Thoracic aorta (tissue), 2 donors: ENCODE results near the gene HOXD4. TPM values are rescaled to one million over a fixed set of nuclear protein-coding genes. Genes with fewer than 3 reads are reported as not detected.

ENCODE experiments used
- ATAC-seq: fragments of 150-250 bp; one replicate; pipeline ENCODE4 v1.8.0; 2017; ENCODE audit warnings: low read depth; ENCODE audit not compliant: insufficient number of reproducible peaks, low FRiP score
- DNase-seq: peaks from one replicate; pipeline ENCODE4 v3.0.0-alpha.2; 2020; ENCODE audit warnings: low spot score
- H3K27ac ChIP-seq, 2 donors: fragments of 200-600 bp; sonication (generic); 1 replicate in 1 of 2; 2 replicates in 1 of 2; pipeline ENCODE4 v1.5.1; 2016; ENCODE audit warnings: mild to moderate bottlenecking in 2 of 2, moderate library complexity in 2 of 2
- H3K27me3 ChIP-seq: fragments of 200-600 bp; sonication (generic); replicated peaks from 2 replicates; pipeline ENCODE4 v1.6.0; 2016; ENCODE audit warnings: mild to moderate bottlenecking; ENCODE audit not compliant: insufficient read depth
- H3K36me3 ChIP-seq: fragments of 200-600 bp; sonication (generic); one replicate; pipeline ENCODE4 v1.5.1; 2016
- H3K4me1 ChIP-seq, 2 donors: fragments of 200-600 bp; sonication (generic); 1 replicate in 1 of 2; 2 replicates in 1 of 2; pipeline versions ENCODE4 v1.5.1 to v1.6.0; 2016; ENCODE audit warnings: low read depth in 2 of 2, mild to moderate bottlenecking in 1 of 2; ENCODE audit not compliant: control insufficient read depth in 1 of 2
- H3K4me3 ChIP-seq: fragments of 200-600 bp; sonication (generic); 2 replicates; pipeline ENCODE4 v1.5.1; 2016; ENCODE audit warnings: mild to moderate bottlenecking
- H3K9me3 ChIP-seq: fragments of 200-600 bp; sonication (generic); 2 replicates; pipeline ENCODE4 v1.5.1; 2016
- total RNA-seq, 2 donors: library from RNA; depleted of rRNA; stranded (reverse); fragments of >200 nt; gene quantifications; one replicate each; pipeline versions ENCODE4 v1.1.0 to v1.2.3, GENCODE V29; 2016
- TF ChIP-seq, protein P1 (sequence below): fragments of 200-600 bp; sonication (generic); IDR thresholded peaks from one replicate; pipeline ENCODE4 v1.5.1; 2019; ENCODE audit warnings: antibody characterized with exemption

HOXD4 gene
- total RNA-seq, 2 donors from 2014 or later: 4.8 to 9.3 TPM

DNA sequence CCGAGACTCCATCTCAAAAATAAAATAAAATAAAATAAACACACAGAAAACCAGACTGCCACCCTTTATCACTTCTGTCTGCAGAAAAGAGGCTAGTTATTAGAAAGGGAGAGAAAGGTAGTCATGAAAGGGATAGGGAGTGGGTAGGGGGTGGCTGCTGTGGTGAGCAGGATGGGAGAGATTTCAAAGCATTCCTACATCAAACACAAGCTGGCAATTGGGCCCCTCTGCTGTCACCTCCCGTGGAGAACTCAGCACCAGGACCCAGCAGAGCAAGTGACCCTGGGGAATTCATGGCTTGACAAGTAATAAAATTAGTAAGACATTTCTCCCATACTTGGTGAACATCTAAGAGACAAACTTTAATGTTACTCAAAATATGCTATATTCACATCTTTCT is 33.4 kb downstream of the HOXD4 start:
- no peak for ATAC-seq
- no peaks in the 10 kb centered on the region for H3K9me3 ChIP-seq
- no peak overlapping the region for H3K27ac ChIP-seq
- no peaks in the 10 kb centered on the region for H3K36me3 ChIP-seq
- H3K4me3 ChIP-seq: no peak overlapping the region
- H3K4me1 ChIP-seq: peaks cover 11 to 23% of the 10 kb centered on the region in 2 donors
- TF ChIP-seq, protein P1, sequence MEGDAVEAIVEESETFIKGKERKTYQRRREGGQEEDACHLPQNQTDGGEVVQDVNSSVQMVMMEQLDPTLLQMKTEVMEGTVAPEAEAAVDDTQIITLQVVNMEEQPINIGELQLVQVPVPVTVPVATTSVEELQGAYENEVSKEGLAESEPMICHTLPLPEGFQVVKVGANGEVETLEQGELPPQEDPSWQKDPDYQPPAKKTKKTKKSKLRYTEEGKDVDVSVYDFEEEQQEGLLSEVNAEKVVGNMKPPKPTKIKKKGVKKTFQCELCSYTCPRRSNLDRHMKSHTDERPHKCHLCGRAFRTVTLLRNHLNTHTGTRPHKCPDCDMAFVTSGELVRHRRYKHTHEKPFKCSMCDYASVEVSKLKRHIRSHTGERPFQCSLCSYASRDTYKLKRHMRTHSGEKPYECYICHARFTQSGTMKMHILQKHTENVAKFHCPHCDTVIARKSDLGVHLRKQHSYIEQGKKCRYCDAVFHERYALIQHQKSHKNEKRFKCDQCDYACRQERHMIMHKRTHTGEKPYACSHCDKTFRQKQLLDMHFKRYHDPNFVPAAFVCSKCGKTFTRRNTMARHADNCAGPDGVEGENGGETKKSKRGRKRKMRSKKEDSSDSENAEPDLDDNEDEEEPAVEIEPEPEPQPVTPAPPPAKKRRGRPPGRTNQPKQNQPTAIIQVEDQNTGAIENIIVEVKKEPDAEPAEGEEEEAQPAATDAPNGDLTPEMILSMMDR: no peak
- DNase-seq: no peak
- peaks cover 6% of the 10 kb centered on the region for H3K27me3 ChIP-seq

DNA sequence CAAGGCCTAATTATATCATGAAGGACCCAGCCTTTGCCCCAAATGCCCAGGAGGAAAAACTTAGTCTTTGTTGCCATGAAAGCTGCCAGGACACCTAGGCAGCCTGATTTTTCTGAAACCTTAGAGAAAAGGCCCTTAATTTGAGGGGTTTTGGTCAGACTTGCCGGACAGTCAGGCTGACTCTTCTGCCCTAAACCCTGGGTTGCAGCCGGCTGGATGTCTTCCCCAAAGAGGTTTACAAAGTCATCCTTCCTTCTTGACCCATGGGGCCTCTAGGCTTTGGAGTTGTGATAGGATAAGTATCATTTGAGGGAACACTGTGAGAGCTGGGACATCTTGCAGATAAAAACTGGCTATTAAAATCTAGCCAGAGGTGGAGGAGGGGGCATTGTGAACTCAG is 34.7 kb downstream of the HOXD4 start:
- Histone ChIP-seq H3K27me3 (peaks cover 14% of the 10 kb centered on the region), H3K4me1 (peaks cover 14 to 28% of the 10 kb centered on the region in 2 donors), H3K36me3 (no peaks in the 10 kb centered on the region), H3K27ac (no peak overlapping the region), H3K4me3 (no peak overlapping the region), H3K9me3 (no peaks in the 10 kb centered on the region)
- ATAC-seq: no peak
- TF ChIP-seq, protein P1: no peak
- DNase-seq: no peak

DNA sequence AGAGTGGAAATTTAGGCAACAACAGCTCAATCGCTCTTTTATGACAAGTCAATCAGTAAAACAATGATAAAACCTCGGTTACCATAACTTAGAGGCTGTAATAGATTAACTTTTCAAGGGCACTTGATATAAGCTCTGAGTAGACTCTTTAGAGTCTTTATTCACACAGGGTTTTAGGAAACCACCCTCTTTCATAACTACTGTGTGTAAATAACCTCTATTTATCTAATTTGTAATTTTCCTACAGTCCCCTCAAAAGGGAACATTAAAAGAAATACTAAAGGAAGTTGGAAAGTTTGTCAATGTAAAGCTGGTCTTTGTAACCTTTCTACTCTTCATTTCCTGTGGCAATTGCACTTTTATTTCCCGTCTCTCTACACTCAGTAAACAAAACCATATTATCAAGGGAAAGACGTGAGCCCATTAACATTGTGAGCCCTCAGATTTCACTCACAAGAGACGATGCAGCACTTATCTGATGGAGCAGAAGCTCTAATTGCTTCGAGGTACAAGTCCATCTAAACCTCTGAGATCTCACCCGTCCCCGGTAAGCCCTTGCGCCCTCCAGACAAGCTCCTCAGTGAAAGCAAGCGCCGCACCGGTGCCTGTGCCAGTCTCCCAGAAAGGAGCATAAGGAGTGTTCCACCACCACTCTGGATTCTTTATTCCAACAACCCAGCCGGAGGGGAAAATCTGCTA is 36.0 kb downstream of the HOXD4 start:
- H3K27ac ChIP-seq: no peak overlapping the region
- TF ChIP-seq, protein P1: no peak
- no peak for ATAC-seq
- H3K36me3 ChIP-seq: no peaks in the 10 kb centered on the region
- peak overlapping the region; percentile 74 for H3K4me3 ChIP-seq
- H3K9me3 ChIP-seq: no peaks in the 10 kb centered on the region
- peaks cover 14 to 28% of the 10 kb centered on the region in 2 donors for H3K4me1 ChIP-seq
- DNase-seq: no peak
- H3K27me3 ChIP-seq: peaks cover 14% of the 10 kb centered on the region

DNA sequence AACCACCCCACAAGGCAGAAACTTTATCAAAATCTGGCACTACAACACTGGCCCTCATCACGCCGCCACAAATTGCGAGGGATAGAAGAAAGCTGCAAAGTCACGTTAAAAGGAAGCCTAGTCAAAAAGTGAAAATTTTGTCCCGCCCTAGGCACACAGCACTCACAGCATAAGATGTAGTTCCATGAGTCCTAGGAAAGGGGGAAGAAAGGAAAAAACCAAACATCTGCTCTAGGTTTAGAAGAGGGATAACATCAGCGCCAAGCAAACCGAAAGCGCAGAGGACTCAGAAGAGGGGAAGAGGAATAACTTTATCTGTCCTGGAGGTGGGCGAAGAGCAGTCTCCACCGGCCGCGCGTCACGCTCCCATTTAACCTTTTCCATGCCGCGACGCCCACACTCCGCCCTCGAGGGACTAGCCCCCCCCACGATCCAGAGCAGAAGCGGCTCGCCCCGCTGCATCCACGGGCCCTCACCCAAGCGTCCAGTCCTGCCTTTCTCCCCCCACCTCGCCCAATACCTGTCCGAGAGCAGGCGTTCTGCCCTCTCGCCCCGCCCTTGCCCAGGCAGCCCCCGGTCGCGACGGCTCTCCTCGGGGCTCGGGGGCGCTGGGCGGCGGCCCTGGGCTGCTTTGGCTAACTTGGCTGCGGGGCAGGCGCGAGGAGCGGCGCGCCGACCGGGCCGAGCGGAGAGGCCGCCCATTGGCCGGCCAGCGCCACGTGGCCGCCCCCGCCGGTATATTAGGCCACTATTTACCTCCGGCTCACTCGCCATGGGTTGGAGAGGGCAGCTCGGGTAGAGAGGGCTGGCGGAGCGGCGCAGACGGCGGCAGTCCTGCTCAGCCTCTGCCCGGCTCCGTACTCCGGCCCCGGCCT is 36.8 kb downstream of the HOXD4 start, which contains the start of gene HOXD1:
TSS of gene HOXD1 (plus strand) at position 770 of the 875 bp plus-strand sequence. CDS start 134 bp downstream, outside the sequence.
- no peaks in the 10 kb centered on the region for H3K9me3 ChIP-seq
- ATAC-seq: no peak
- H3K27me3 ChIP-seq: peaks cover 14% of the 10 kb centered on the region
- no peaks in the 10 kb centered on the region for H3K36me3 ChIP-seq
- DNase-seq: no peak
- peak within 1 kb of the TSS; percentile 74 for H3K4me3 ChIP-seq
- H3K4me1 ChIP-seq: peaks cover 14 to 28% of the 10 kb centered on the region in 2 donors
- TF ChIP-seq, protein P1: no peak
- no peak within 1 kb of the TSS for H3K27ac ChIP-seq
